Measurements from ENCODE around the gene HORMAD2.

Gene HORMAD2

DNA sequence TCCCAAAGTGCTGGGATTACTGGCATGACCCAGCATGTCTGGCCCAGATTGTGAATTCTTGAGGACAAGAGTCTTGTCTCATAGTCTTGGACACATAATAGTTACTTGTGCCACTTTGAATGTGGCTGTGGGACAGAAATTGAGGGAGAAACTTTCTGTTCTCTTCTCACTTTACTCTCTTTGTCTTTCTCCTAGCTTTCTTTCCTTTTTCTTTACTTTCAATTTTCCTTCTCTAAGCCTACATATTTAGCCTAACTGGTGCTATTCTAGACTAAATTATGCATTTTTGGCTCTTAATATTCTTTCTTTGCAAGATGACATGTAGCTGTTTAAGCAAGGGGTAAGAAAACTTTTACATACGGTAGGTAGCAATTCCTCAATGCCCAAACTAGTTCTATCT is 33.2 kb downstream of the HORMAD2 start:
- DNase-seq = no peak

DNA sequence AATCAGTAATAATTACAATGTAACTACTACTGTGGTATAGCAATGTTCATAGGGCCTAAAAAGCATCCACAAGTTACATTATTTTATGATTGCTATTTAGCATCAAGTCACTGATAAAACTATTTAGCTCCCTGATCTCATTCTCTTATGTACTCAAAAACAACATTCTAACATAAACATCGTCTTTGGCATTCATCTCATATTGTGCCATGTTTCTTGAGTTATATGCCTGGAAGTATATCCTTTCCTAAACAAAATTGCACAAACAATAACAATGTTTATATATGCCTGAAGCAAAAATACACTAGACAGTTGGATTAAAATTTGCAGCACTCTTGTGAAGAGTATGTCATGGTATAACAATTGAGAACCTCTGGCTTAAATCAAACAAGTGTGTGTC is 34.1 kb downstream of the HORMAD2 start:
- DNase-seq = no peak

DNA sequence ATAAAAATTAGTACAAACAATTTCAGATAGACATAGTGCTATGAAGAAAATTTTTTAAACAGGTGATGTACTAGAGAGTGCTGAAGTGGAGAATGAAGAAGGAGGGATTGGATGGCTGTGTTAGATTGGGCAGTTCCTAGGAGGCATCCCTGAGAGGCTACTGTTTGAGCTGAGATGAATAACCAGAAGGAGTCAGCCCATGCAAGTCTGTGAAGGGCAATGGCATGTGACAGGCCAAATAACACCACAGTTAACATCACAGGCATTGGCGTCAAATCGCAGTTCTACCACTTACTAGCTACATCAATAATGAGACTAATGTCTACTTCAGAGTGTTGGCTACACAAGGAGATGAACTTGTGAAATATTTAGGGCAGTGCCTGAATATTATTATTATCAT is 35.4 kb downstream of the HORMAD2 start:
- no peak for DNase-seq

DNA sequence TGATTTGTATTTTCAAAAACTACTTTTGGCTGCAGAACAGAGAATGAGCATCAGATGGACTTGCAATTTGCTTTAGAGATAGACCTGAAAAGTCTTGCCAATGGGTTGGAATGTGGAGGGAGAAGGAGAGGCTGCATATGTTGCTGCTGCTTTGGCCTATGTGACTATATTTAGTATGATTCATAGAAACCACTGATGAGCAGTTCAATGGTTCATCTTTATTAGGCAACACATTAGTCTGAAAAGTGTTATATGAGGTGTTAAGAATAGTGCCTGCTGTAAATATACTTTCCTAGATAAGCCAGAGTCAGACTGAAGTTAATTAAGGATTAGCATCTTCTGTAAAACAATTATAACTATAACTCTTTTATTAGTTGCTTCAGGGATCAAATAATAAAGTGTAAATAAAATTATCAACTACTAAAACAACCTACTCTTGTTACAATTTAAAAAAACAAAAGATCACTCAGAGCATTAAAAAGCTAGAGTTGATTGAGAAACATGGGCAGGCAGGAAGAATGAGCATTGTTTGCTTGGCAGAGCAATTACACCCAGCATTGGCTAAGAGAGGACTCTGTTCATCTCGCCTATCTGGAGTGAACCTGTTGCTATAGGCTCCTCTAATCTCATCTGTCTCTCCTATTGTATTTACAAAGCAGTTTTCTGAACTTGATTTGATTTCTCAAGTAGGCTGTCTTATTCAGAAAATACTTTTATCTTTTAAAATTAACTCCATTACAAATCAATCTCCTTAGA is 36.3 kb downstream of the HORMAD2 start:
- no peak for DNase-seq

DNA sequence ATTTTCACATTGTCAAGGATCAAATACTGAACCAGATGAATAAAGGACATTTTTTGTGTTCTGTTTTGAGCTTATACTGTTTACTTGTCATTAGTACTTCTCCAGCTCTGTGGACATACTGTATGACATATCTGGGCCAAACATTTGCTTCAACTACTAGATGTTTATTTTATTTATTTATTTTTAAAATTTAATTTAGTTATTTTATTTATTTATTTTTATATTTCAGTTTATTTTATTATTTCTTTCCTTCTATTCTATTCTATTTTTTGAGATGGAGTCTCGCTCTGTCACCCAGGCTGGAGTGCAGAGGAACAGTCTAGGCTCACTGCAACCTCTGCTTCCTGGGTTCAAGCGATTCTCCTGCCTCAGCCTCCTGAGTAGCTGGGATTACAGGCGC is 37.0 kb downstream of the HORMAD2 start:
- no peak for DNase-seq

DNA sequence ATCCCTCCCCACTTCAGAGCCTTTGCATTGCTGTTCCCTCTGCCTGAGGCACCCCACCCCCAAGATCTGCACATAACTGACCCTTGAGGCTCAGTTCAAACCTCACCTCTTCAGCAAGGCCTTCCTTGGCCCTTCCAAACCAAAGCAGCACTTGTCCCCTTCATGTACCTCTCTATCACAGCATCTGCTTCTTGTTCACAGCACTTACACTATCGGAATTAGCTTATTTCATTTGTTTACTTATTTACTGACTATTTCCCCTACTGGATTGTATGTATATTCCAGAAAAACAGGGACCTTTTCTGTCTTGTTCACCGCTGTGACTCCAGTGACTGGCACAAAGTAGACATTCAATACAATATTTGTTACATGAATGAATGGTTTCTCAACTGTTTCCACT is 38.0 kb downstream of the HORMAD2 start:
- DNase-seq = no peak

DNA sequence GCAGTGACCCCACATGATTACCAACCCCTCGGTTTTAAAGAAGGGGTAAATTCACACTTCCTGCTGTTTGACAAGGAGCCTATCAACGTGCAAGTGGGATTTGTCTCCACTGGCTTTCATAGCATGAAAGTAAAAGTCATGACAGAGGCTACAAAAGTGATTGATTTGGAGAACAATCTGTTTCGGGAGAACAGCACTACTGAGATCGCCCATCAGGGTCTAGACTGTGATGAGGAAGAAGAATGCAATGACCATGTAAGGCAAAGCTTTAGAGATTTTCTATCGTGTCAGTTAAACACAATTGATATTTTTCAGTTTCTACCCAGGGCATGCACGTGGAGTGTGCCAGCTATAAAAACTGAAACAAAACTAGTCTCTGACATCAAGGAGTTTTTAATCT is 41.7 kb downstream of the HORMAD2 start:
- DNase-seq = no peak

GRCh38 chr22:30123463-30123862 is 43.2 kb downstream of the HORMAD2 start:
- DNase-seq = no peak

GRCh38 chr22:30127749-30128166 is 47.5 kb downstream of the HORMAD2 start:
- no peak for DNase-seq

DNA sequence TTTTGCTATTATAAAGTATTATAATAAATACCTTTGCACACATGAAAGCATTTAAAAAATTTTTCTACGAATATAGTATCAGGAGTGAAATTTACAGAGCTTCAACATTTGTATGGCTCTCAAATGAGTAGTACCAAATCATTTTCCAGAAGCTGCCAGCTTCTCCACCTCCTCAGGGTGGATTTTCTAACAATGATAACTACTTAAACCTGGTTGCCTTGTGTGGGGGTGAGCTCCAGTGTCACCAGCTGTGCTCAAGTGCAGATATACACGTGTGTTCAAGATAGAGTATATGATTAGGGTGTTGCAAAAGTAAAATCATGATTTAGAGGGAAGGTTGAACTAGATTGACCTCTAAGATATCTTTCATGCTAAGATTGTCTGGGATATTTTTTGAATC is 48.2 kb downstream of the HORMAD2 start:
- no peak for DNase-seq

GRCh38 chr22:30129636-30130035 is 49.4 kb downstream of the HORMAD2 start:
- DNase-seq = no peak

DNA sequence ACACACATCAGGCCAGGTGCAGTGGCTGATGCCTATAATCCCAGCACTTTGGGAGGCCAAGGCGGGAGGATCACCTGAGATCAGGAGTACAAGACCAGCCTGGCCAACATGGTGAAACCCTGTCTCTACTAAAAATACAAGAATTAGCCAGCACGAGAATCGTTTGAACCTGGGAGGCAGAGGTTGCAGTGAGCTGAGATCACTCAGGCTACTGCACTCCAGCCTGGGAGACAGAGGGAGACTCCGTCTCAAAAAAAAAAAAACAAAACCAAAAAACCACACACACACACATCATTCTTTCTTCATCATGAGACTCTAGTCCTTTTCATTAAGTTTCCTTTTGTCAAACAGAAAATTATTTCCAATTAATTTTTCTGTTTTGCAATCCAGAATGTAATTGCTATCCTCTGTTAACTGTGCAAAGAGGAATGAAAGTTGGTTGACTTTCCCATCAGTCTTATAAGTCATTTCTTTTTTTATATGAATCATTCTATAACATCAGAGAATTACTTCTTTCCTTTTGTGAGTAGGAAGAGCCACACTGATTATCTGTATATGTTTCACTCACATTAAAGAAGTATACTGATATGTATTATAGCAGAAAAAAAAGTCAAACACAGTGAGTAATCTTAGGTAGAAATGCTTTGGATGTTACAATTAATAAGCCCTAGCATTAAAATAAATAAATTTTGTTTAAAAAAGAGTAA is 52.2 kb downstream of the HORMAD2 start:
- no peak for DNase-seq

DNA sequence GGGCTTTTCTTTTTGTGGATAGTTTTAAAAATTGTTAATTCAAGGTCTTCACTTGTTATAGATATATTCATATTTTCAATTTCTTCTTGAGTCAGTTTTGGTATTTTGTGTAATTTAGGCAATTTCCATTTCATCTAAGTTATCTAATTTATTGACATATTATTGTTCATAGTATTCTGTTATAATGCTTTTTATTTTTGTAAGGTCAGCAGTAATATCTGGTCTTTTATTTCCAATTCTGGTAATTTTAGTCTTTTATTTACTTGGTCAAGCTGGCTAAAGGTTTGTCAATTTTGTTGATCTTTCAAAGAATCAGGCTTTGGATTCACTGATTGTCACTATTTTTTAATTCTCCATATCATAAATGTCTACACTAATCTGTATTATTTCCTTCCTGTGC is 60.1 kb downstream of the HORMAD2 start:
- no peak for DNase-seq

- no peak for DNase-seq
These were observed 63.0 kb downstream of the HORMAD2 start for GRCh38 chr22:30143265-30143664.

- DNase-seq = no peak
These were observed 64.1 kb downstream of the HORMAD2 start for GRCh38 chr22:30144391-30144790.

DNA sequence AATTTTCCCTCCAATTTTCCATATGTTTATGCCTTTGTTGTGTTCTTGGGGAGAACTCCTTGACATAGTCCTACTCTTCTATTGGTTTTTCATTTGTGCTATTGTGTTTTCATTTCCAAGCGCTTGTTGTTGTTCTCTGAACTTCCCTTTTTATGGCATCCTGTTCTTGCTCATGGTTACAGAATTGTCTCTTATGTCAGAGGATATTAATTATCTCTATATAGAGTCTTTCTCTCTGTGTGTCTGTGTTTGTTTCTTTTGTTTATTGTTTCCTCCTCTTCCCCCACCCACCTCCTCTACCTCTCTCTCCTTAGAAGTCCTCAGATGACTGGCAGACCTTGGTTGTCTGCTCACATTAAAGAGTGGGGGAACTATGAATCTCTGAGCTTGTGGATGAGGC is 69.9 kb downstream of the HORMAD2 start:
- DNase-seq = no peak

GRCh38 chr22:30158277-30158676 is 78.0 kb downstream of the HORMAD2 start:
- no peak for DNase-seq

GRCh38 chr22:30158744-30159500 is 78.7 kb downstream of the HORMAD2 start:
- DNase-seq = no peak

DNA sequence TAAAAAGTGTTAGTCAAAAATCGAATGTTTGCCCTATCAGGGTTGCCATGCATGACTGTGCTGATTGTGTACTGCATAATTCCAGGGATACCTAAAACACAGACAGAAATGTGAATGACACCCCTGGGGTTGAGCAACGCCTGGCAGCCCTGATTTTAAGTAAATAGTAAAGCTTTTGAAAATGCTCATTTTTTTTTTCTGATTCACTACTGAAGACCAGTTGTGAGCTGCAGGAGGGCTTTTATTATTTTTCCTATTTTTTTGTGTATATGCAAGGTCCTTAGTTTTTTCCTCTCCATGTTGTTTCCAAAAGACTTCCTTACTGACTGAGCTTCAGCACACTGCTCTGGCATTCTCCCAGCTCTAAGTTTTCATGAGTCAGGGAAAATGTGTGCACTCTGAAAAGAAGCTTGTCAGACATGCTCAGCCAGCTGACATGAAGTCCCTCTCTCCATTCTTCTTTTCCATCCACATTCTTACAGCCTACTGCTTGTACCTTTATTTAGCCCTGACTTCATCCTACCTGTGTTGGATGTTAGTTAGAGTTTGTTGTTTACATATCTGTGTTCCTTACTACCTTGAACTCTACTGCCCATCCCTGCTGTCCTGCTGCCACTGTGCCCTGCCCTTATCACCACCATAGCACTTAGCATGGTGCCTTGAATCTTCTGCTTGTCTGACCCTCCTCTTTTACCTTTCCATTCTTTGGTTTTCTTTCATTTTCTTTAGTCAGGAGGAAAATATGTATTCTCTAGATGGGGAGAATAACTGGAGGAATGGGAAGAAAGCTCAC is 79.5 kb downstream of the HORMAD2 start:
- no peak for DNase-seq

- DNase-seq = no peak
These were observed 80.8 kb downstream of the HORMAD2 start for GRCh38 chr22:30161051-30161469.

GRCh38 chr22:30167296-30167695 is 87.0 kb downstream of the HORMAD2 start:
- DNase-seq = no peak

DNA sequence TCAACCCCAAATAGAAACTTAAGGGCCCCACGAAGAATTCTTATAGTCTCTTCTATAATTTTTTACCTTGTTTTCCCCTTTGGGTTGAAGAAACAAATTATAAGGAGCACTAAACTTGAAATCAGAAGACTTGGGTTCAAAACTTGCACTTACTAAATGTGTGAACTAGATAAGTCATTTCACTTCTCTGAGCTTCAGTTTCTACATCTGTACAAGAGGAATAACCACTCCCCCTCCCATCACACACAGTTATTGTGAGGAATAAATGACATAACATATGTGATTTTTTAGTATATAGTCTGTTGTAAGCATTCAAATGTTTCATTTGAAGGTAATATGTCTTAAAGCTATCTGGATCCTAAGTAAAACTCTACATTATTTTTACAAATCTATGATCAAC is 87.5 kb downstream of the HORMAD2 start:
- DNase-seq = no peak

- DNase-seq = no peak
These were observed 88.7 kb downstream of the HORMAD2 start for GRCh38 chr22:30169002-30169401.

All from NCI-H748 treated with DMSO at 0.1 percent for 48 hours (cell line).